ENCODE data around the gene ZNF764.

ZNF764 gene

GRCh38 chr16:30569746-30570635, 11.8 kb upstream of the ZNF764 start:
- no peak for DNase-seq

DNA sequence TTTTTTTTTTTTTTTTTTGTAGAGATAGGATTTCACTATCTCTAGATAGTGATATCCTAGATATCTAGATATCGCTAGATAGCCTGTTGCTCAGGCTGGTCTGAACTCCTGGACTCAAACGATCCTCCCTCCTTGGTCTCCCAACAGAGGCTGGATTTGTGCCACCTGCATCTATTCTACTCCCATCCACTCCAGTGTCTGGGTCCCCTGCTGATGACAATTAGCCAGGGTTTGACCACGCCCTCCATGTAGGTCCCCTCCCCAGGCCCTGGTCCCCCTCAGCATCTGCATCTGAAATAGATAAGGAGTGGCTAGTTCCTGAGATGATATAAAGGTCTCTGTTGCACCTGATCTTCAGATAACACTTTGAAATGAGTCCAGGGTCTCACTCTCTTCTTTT, 11.1 kb upstream of the ZNF764 start:
- no peak for DNase-seq

- DNase-seq, result peak in 1 of 2 experiments; percentile 36
Observed at GRCh38 chr16:30567991-30568638, 9.9 kb upstream of the ZNF764 start.

- DNase-seq, result no peak
Observed at GRCh38 chr16:30567160-30567990, 9.2 kb upstream of the ZNF764 start.

DNA sequence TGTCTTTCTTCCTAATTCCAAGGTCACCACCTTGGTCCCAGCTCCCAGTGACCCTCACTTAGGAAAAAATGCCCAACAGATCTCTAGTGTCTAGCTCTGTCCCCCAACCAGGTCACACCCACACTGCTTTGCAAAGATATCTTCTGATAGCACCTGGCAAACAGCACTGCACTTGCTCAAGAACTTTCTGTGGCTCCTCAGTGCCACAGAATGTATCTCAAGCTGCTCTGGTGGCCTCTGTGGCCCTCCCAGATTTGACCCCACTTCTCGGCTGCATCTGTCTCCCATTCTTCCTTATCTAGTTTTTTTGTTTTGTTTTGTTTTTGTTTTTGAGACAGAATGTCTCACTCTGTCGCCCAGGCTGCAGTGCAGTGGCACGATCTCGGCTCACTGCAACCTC, 8.4 kb upstream of the ZNF764 start:
- DNase-seq, result no peak

DNA sequence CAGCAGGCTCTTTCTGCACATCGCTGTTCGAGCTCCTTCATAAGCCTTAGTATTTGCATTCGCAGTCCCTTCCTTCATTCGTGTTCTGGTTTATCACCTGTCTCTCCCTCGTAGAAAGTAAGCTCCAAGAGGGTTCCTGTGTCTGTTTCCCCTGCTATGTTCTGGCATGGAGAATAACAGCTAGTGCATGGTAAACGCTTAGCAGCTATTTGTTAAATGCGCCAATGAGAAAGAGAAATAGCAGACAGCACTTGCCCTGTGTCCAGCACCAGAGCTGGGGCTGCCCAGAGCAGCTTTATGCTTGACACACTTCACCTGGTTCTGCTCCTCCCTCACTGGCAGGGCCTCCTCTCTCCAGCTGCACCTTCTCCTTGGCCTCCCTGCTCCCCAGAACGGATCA, 7.8 kb upstream of the ZNF764 start:
- DNase-seq, result no peak

- no peak for DNase-seq
Observed at GRCh38 chr16:30565526-30565925, 7.4 kb upstream of the ZNF764 start.

DNA sequence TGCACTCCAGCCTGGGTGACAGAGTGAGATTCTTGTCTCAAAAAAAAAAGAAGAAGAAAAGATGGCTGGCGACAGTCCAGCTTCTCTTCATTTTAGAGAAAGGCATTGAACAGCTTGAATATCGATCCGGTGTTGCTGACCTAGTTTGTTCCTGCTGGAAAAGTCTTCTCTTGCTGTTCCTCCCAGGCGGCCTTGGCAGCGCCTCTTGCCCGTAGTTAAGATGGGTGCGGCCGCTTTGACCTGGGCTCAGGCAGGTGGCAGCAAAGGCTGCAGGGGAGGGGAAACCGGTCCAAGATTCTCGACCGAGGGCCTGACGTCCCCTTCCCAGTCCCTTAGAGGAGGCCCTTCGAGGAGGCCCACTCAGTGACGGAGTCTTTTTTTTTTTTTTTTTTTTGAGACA, 3.8 kb upstream of the ZNF764 start:
- no peak for DNase-seq

DNA sequence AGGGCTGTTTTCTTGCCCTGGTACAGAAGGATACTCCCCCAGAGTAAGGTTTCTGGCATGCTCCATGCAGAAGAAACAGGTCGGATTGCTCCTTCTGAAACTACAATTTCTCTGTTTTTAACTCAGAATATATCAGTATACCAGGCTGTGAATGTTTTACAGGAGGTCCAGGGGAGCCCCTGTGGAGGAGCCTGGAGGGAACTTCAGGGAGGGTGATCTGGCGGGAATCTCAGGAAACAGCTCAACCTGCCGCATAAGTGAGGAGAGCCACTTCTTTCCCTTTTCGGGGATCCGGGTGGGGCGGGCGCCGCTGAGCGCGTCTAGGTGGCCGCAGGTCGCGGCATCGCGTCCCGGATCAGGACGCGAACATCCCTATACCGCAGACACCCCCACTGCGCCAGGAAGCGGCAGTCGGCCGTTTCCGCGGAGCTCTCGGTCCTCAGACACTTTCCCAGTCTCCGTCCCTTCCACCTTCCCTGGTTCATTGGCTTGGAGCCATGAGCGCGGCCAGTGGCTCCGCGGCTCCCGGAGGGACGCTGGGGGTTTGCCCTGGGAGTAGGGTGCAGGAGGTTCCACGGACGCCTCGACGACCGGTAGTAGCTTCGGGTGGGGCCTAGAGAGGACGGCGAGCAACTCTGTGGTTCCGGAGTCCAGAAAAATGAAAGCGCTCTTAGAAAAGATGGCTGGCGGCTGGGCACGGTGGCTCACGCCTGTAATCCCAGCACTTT, 3.1 kb upstream of the ZNF764 start:
- no peak for DNase-seq

DNA sequence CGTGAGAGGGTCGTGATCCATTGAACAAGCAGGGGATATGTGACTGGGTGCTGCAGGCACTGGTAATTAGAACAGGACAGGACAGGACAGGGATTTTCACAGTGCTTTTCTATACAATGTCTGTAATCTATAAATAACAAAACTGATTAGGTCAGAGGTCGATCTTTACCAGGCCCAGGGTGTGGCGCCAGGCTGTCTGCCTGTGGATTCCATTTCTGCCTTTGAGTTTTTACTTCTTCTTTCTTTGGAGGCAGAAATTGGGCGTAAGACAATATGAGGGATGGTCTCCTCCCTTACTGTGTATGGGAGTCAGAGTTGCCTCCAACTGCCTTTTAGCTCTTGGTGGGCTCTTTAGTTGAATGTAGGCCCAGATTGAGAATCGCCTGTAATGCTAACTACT, 1.5 kb upstream of the ZNF764 start:
- no peak for DNase-seq

- no peak for DNase-seq
Observed at GRCh38 chr16:30558789-30559377, 709 bp upstream of the ZNF764 start.

- DNase-seq, result no peak
Observed at GRCh38 chr16:30557707-30557956, 542 bp downstream of the ZNF764 start.

GRCh38 chr16:30556125-30556473, 2.1 kb downstream of the ZNF764 start:
- DNase-seq, result no peak

DNA sequence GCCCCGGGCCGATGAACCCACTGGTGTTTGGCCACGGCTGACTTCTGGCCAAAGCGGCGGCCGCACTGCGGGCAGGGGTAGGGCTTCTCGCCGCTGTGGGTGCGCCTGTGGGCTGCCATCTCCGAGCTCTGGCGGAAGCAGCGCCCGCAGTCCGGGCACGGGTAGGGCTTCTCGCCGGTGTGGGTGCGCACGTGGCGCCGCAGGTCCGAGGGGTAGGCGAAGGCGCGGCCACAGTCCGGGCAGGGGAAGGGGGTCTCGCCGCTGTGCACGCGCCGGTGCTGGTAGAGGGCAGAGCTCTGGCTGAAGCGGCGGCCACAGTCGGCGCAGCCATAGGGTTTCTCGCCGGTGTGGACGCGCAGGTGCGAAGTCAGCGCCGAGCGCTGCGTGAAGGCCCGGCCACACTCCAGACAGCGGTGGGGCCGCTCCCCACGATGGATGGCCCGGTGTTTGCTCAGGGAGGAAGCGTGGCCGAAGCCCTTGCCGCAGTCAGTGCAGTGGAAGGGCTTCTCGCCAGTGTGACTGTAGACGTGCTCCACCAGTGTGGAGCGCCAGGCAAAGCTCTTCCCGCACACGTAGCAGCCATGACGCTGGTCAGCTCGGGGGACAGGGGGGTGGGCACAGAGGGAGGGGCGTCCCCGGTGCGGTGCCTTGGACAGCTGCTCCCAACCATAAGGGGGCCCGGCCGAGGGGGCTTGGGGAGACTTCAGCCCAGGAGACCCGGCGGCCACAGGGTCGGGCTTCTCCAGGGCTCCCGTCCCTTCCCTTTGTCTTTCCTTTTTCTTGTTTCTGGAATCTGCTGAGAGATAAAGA, 2.7 kb downstream of the ZNF764 start:
- no peak for DNase-seq

DNA sequence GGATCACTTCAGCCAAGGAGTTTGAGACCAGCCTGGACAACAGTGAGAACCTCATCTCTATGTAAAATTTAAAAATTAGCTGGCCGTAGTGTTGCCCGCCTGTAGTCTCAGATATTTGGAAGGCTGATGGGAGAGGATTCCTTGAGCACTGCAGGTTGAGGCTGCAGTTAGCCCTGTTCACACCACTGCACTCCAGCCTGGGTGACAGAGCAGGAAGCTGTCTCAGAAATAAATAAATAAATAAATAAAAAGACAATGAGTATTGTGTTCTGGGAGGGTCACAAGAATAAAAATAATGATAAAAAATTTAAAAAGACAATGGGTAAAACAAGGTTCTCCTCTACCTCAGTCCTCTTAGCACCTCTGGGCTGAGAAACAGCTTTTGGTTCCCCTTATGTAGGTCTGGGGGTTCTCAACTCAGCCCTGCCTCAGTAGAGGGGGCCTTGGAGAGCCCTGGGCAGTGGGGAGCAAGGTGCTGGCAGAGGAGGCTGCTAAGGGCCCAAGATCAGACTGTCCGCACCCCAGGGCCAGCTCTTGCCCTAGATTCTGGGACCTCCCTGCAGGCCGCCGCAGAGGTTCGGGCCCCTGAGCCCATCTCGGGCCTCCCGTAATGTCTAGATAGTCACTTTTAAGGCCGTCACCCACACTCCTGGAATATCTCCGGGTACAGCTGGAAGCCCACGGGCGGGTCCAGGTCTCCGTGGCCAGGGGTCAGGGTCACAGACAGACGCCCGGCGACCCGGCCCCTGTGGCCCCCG, 3.4 kb downstream of the ZNF764 start:
- no peak for DNase-seq

DNA sequence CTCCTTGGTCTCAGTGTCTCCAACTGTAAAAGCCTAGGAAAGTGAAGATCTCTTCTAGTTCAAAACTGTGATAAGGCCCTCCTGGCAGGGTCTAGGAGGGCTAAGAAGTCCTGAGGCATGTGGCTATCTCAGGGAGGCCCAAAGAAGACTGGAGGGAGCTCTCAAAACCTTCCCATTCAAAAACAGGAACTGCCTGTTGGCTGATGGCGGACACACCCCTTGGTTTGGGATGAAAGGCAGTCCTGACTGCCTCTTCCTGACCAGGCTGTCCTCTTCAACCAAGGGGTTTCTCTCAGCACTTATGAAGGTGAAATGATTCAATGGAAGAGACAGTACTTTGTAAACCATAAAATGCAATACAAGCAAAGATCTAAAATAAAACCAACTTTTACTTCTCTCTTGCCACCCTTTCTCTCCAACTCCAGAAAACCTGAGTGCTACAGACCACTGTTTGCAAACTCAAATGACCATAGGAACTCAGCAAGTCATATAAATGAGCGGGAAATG, 4.7 kb downstream of the ZNF764 start:
- DNase-seq, result no peak

DNA sequence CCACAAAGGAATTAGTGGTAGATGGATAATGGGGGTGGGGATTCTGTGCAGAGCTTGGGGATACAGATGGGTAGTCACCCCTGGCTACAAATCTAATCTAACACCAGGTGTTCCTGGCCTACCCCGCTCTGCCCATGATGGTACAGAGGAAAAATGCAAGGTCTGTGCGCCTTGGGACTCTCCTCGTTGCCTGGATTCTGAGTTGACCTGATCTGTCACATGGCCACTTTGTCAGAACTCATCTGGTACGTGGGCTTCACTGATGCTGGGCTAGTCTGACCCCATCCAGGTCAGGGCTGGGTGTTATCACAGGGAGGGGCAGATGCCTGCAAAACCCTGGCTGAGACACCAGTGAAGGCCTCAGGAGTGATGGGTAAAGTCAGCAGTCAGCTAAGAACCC, 5.2 kb downstream of the ZNF764 start:
- DNase-seq, result no peak

DNA sequence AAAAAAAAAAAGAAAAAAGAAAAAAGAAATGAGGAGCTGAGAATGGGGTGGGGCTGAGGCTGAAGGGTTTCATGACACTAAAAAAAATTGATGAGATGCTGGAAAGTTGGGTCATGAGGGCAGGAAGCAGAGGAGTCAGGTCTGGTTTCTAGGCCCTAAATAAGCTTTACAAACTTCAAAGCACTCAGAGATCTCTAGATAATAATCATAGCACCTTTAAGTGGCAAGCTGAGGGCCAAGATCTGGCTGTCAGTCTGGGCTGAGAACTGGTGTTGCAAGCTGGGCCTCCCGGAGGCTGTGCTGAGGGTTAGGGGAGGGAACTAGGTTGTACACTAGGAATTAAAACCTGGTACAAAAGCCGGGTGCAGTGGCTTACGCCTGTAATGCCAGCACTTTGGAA, 6.4 kb downstream of the ZNF764 start:
- no peak for DNase-seq

GRCh38 chr16:30548416-30549253, 9.5 kb downstream of the ZNF764 start:
- no peak for DNase-seq

GRCh38 chr16:30546115-30546514, 12.1 kb downstream of the ZNF764 start:
- DNase-seq, result no peak

All from SW 1271 (cell line).